ENCODE results near the gene PARP6.

PARP6 gene

GRCh38 chr15:72272213-72272996 lies at the start of gene PARP6:
Gene PARP6 (minus strand): TSS chr15:72272554. CDS start chr15:72267477, 5,077 bp downstream.
- DNase-seq: peak; percentile 96

GRCh38 chr15:72319985-72320671 lies 47.8 kb upstream of the PARP6 start, which contains the start of gene CELF6:
Gene CELF6 (minus strand): TSS chr15:72320157. CDS start chr15:72319874, 283 bp downstream.
- DNase-seq: peak; percentile 94

GRCh38 chr15:72319360-72319984 lies 47.1 kb upstream of the PARP6 start:
- DNase-seq: no peak

- no peak for DNase-seq
Measured at GRCh38 chr15:72318408-72318942, 46.1 kb upstream of the PARP6 start.

- DNase-seq: peak; percentile 80
Measured at GRCh38 chr15:72315706-72316370, 43.5 kb upstream of the PARP6 start.

GRCh38 chr15:72313881-72314280 lies 41.5 kb upstream of the PARP6 start:
- no peak for DNase-seq

- DNase-seq: no peak
Measured at GRCh38 chr15:72313448-72313840, 41.1 kb upstream of the PARP6 start.

GRCh38 chr15:72312605-72313447 lies 40.5 kb upstream of the PARP6 start:
- peak; percentile 50 for DNase-seq

- no peak for DNase-seq
Measured at GRCh38 chr15:72307026-72307425, 34.7 kb upstream of the PARP6 start.

GRCh38 chr15:72306211-72306785 lies 33.9 kb upstream of the PARP6 start:
- DNase-seq: peak; percentile 74

- no peak for DNase-seq
Measured at GRCh38 chr15:72304596-72304995, 32.2 kb upstream of the PARP6 start.

GRCh38 chr15:72302955-72303354 lies 30.6 kb upstream of the PARP6 start:
- DNase-seq: no peak

GRCh38 chr15:72289597-72290325 lies 17.4 kb upstream of the PARP6 start:
- DNase-seq: no peak

GRCh38 chr15:72288796-72289596 lies 16.6 kb upstream of the PARP6 start:
- DNase-seq: no peak

GRCh38 chr15:72285927-72286516 lies 13.7 kb upstream of the PARP6 start:
- no peak for DNase-seq

- DNase-seq: no peak
Measured at GRCh38 chr15:72285402-72285801, 13.0 kb upstream of the PARP6 start.

GRCh38 chr15:72284781-72285180 lies 12.4 kb upstream of the PARP6 start:
- DNase-seq: no peak

- DNase-seq: no peak
Measured at GRCh38 chr15:72281713-72282112, 9.4 kb upstream of the PARP6 start.

GRCh38 chr15:72280751-72281150 lies 8.4 kb upstream of the PARP6 start:
- no peak for DNase-seq

GRCh38 chr15:72278737-72279136 lies 6.4 kb upstream of the PARP6 start:
- no peak for DNase-seq

Data from NCI-H1436 (cell line).